Measurements from ENCODE around the gene ZNF644.
"Not testable (repeated sequence)": the region's sequence is repeated elsewhere in the genome, so short reads cannot be mapped to it uniquely, and the experiment has no call there.

Gene ZNF644

GRCh38 chr1:91046766-91047165, 24.9 kb upstream of the ZNF644 start:
- Histone ChIP-seq H3K27me3 (ENCODE audit: control insufficient read depth in 1 of 2, insufficient read depth in 2 of 2, low read length in 2 of 2) (no peaks in the 10 kb centered on the region), H3K9me3 (ENCODE audit: control insufficient read depth in 1 of 2, low read length in 2 of 2) (peaks cover 0 to 3% of the 10 kb centered on the region in 2 donors), H3K4me3 (ENCODE audit: low read depth in 1 of 2, low read length in 2 of 2) (no peak overlapping the region), H3K27ac (ENCODE audit: low read depth, low read length) (no peak overlapping the region), H3K9ac (ENCODE audit: low read depth in 1 of 2, low read length in 2 of 2) (no peak overlapping the region), H3K36me3 (ENCODE audit: control insufficient read depth in 1 of 2, insufficient read depth in 2 of 2, low read length in 2 of 2) (no peaks in the 10 kb centered on the region), H3K4me1 (ENCODE audit: control insufficient read depth in 1 of 2, insufficient read depth in 2 of 2, low read length in 2 of 2) (peaks cover 0 to 4% of the 10 kb centered on the region in 2 donors)

DNA sequence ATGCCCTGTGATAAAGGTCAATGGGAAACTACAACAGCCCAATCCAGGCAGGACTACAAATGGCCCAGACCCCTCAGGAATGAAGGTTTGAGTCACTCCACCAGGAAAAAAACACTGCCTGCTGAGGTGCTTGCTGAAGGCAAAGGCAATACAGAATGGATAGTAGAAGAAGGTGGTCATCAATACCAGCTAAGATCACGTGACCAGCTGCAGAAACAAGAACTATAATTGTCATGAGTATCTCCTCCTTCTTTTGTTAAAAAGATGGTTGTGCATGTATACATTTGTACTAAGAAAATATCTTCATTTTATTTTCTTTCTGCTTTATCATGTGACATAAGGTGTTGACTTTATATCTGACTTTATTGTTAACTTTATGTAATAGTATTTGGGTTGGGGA, 23.4 kb upstream of the ZNF644 start:
- Histone ChIP-seq H3K9me3 (ENCODE audit: control insufficient read depth in 1 of 2, low read length in 2 of 2) (peaks cover 0 to 3% of the 10 kb centered on the region in 2 donors), H3K4me1 (ENCODE audit: control insufficient read depth in 1 of 2, insufficient read depth in 2 of 2, low read length in 2 of 2) (peaks cover 0 to 4% of the 10 kb centered on the region in 2 donors), H3K36me3 (ENCODE audit: control insufficient read depth in 1 of 2, insufficient read depth in 2 of 2, low read length in 2 of 2) (no peaks in the 10 kb centered on the region), H3K27me3 (ENCODE audit: control insufficient read depth in 1 of 2, insufficient read depth in 2 of 2, low read length in 2 of 2) (no peaks in the 10 kb centered on the region), H3K9ac (ENCODE audit: low read depth in 1 of 2, low read length in 2 of 2) (no peak overlapping the region), H3K27ac (ENCODE audit: low read depth, low read length) (no peak overlapping the region), H3K4me3 (ENCODE audit: low read depth in 1 of 2, low read length in 2 of 2) (no peak overlapping the region)

DNA sequence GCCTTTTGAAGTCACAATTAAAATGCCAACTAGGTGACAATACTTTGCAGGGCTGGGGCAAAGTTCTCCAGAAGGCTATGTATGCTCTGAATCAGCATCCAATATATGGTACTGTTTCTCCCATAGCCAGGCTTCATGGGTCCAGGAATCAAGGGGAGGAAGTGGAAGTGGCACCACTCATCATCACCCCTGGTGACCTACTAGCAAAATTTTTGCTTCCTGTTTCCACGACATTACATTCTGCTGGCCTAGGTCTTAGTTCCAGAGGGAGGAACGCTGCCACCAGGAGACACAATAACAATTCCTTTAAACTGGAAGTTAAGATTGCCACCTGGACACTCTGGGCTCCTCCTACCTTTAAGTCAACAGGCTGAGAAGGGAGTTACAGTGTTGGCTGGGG, 22.9 kb upstream of the ZNF644 start:
- not testable (repeated sequence) for H3K4me3 ChIP-seq (ENCODE audit: low read depth in 1 of 2, low read length in 2 of 2); H3K27ac ChIP-seq (ENCODE audit: low read depth, low read length); H3K4me1 ChIP-seq (ENCODE audit: control insufficient read depth in 1 of 2, insufficient read depth in 2 of 2, low read length in 2 of 2); H3K9me3 ChIP-seq (ENCODE audit: control insufficient read depth in 1 of 2, low read length in 2 of 2); H3K36me3 ChIP-seq (ENCODE audit: control insufficient read depth in 1 of 2, insufficient read depth in 2 of 2, low read length in 2 of 2); H3K9ac ChIP-seq (ENCODE audit: low read depth in 1 of 2, low read length in 2 of 2); H3K27me3 ChIP-seq (ENCODE audit: control insufficient read depth in 1 of 2, insufficient read depth in 2 of 2, low read length in 2 of 2)

DNA sequence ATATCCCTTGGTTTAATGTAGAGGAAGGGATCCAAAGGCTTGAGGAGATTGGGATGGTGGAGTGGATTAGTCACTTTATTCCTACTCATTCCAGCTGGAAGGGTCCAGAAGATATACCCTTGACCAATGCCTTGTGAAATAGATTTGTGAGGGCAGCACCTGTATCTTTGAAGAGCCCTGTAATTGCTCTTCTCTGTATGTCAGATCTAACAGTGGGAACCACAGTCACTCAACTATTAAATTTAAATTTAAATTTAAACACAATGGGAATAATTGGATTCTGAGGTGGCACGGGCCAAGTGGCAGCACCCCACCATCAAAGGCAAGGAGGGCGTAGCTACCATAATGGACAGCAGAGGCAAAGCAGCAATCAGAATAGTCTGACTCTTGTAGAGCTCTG, 20.5 kb upstream of the ZNF644 start:
- H3K9me3 ChIP-seq (ENCODE audit: control insufficient read depth in 1 of 2, low read length in 2 of 2); H3K27ac ChIP-seq (ENCODE audit: low read depth, low read length); H3K9ac ChIP-seq (ENCODE audit: low read depth in 1 of 2, low read length in 2 of 2); H3K4me1 ChIP-seq (ENCODE audit: control insufficient read depth in 1 of 2, insufficient read depth in 2 of 2, low read length in 2 of 2); H3K4me3 ChIP-seq (ENCODE audit: low read depth in 1 of 2, low read length in 2 of 2); H3K36me3 ChIP-seq (ENCODE audit: control insufficient read depth in 1 of 2, insufficient read depth in 2 of 2, low read length in 2 of 2); H3K27me3 ChIP-seq (ENCODE audit: control insufficient read depth in 1 of 2, insufficient read depth in 2 of 2, low read length in 2 of 2): not testable (repeated sequence)

- no peak overlapping the region for H3K4me3 ChIP-seq (ENCODE audit: low read depth in 1 of 2, low read length in 2 of 2)
Measured at GRCh38 chr1:91038582-91038981, 16.7 kb upstream of the ZNF644 start.

GRCh38 chr1:91036894-91037829, 15.3 kb upstream of the ZNF644 start:
- Histone ChIP-seq H3K9me3 (ENCODE audit: control insufficient read depth in 1 of 2, low read length in 2 of 2) (no peaks in the 10 kb centered on the region), H3K9ac (ENCODE audit: low read depth in 1 of 2, low read length in 2 of 2) (no peak overlapping the region), H3K36me3 (ENCODE audit: control insufficient read depth in 1 of 2, insufficient read depth in 2 of 2, low read length in 2 of 2) (no peaks in the 10 kb centered on the region), H3K27ac (ENCODE audit: low read depth, low read length) (no peak overlapping the region), H3K4me1 (ENCODE audit: control insufficient read depth in 1 of 2, insufficient read depth in 2 of 2, low read length in 2 of 2) (peaks cover 0 to 6% of the 10 kb centered on the region in 2 donors), H3K4me3 (ENCODE audit: low read depth in 1 of 2, low read length in 2 of 2) (no peak overlapping the region), H3K27me3 (ENCODE audit: control insufficient read depth in 1 of 2, insufficient read depth in 2 of 2, low read length in 2 of 2) (no peaks in the 10 kb centered on the region)

More at GRCh38 chr1:91038582-91038981, 16.7 kb upstream of the ZNF644 start:
- H3K27me3 ChIP-seq (ENCODE audit: control insufficient read depth in 1 of 2, insufficient read depth in 2 of 2, low read length in 2 of 2), result no peaks in the 10 kb centered on the region
- H3K27ac ChIP-seq (ENCODE audit: low read depth, low read length), result no peak overlapping the region
- H3K36me3 ChIP-seq (ENCODE audit: control insufficient read depth in 1 of 2, insufficient read depth in 2 of 2, low read length in 2 of 2), result no peaks in the 10 kb centered on the region
- H3K9ac ChIP-seq (ENCODE audit: low read depth in 1 of 2, low read length in 2 of 2), result no peak overlapping the region
- H3K4me1 ChIP-seq (ENCODE audit: control insufficient read depth in 1 of 2, insufficient read depth in 2 of 2, low read length in 2 of 2), result peaks cover 0 to 6% of the 10 kb centered on the region in 2 donors
- H3K9me3 ChIP-seq (ENCODE audit: control insufficient read depth in 1 of 2, low read length in 2 of 2), result peaks cover 0 to 3% of the 10 kb centered on the region in 2 donors

DNA sequence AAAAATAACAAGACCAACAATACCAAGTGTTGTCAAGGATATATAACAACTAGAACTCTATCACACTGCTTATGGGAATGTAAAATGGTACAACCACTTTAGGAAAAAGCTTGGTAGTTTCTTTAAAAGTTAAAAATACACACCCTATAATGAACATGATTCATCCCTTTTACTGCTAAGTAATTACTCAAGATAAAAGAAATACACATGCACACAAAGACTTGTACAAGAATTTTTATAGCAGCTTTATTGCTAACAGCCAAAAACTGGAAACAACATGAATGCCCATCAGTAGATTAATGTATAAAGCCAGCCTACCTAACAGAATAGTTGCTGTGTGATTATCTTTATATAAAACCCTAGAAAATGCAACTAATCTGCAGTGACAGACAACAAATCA, 10.5 kb upstream of the ZNF644 start:
- Histone ChIP-seq H3K27me3 (ENCODE audit: control insufficient read depth in 1 of 2, insufficient read depth in 2 of 2, low read length in 2 of 2) (no peaks in the 10 kb centered on the region), H3K36me3 (ENCODE audit: control insufficient read depth in 1 of 2, insufficient read depth in 2 of 2, low read length in 2 of 2) (no peaks in the 10 kb centered on the region), H3K4me1 (ENCODE audit: control insufficient read depth in 1 of 2, insufficient read depth in 2 of 2, low read length in 2 of 2) (peaks cover 7 to 10% of the 10 kb centered on the region in 2 donors), H3K4me3 (ENCODE audit: low read depth in 1 of 2, low read length in 2 of 2) (no peak overlapping the region), H3K27ac (ENCODE audit: low read depth, low read length) (no peak overlapping the region), H3K9ac (ENCODE audit: low read depth in 1 of 2, low read length in 2 of 2) (no peak overlapping the region), H3K9me3 (ENCODE audit: control insufficient read depth in 1 of 2, low read length in 2 of 2) (no peaks in the 10 kb centered on the region)

- no peaks in the 10 kb centered on the region for H3K9me3 ChIP-seq (ENCODE audit: control insufficient read depth in 1 of 2, low read length in 2 of 2)
Measured at GRCh38 chr1:91031081-91031480, 9.2 kb upstream of the ZNF644 start.

GRCh38 chr1:91026777-91027176, 4.9 kb upstream of the ZNF644 start:
- Histone ChIP-seq H3K4me1 (ENCODE audit: control insufficient read depth in 1 of 2, insufficient read depth in 2 of 2, low read length in 2 of 2) (peaks cover 9 to 16% of the 10 kb centered on the region in 2 donors), H3K36me3 (ENCODE audit: control insufficient read depth in 1 of 2, insufficient read depth in 2 of 2, low read length in 2 of 2) (no peaks in the 10 kb centered on the region), H3K9me3 (ENCODE audit: control insufficient read depth in 1 of 2, low read length in 2 of 2) (no peaks in the 10 kb centered on the region), H3K4me3 (ENCODE audit: low read depth in 1 of 2, low read length in 2 of 2) (no peak overlapping the region), H3K27ac (ENCODE audit: low read depth, low read length) (no peak overlapping the region), H3K27me3 (ENCODE audit: control insufficient read depth in 1 of 2, insufficient read depth in 2 of 2, low read length in 2 of 2) (no peaks in the 10 kb centered on the region), H3K9ac (ENCODE audit: low read depth in 1 of 2, low read length in 2 of 2) (no peak overlapping the region)

More at GRCh38 chr1:91031081-91031480, 9.2 kb upstream of the ZNF644 start:
- H3K4me3 ChIP-seq (ENCODE audit: low read depth in 1 of 2, low read length in 2 of 2), result no peak overlapping the region
- no peaks in the 10 kb centered on the region for H3K27me3 ChIP-seq (ENCODE audit: control insufficient read depth in 1 of 2, insufficient read depth in 2 of 2, low read length in 2 of 2)
- H3K9ac ChIP-seq (ENCODE audit: low read depth in 1 of 2, low read length in 2 of 2), result no peak overlapping the region
- H3K4me1 ChIP-seq (ENCODE audit: control insufficient read depth in 1 of 2, insufficient read depth in 2 of 2, low read length in 2 of 2), result peaks cover 4 to 7% of the 10 kb centered on the region in 2 donors
- H3K36me3 ChIP-seq (ENCODE audit: control insufficient read depth in 1 of 2, insufficient read depth in 2 of 2, low read length in 2 of 2), result no peaks in the 10 kb centered on the region
- no peak overlapping the region for H3K27ac ChIP-seq (ENCODE audit: low read depth, low read length)

- Histone ChIP-seq H3K9ac (ENCODE audit: low read depth in 1 of 2, low read length in 2 of 2) (no peak overlapping the region), H3K27ac (ENCODE audit: low read depth, low read length) (no peak overlapping the region), H3K27me3 (ENCODE audit: control insufficient read depth in 1 of 2, insufficient read depth in 2 of 2, low read length in 2 of 2) (no peaks in the 10 kb centered on the region), H3K9me3 (ENCODE audit: control insufficient read depth in 1 of 2, low read length in 2 of 2) (no peaks in the 10 kb centered on the region), H3K4me3 (ENCODE audit: low read depth in 1 of 2, low read length in 2 of 2) (no peak overlapping the region), H3K4me1 (ENCODE audit: control insufficient read depth in 1 of 2, insufficient read depth in 2 of 2, low read length in 2 of 2) (peaks cover 8 to 14% of the 10 kb centered on the region in 2 donors), H3K36me3 (ENCODE audit: control insufficient read depth in 1 of 2, insufficient read depth in 2 of 2, low read length in 2 of 2) (no peaks in the 10 kb centered on the region)
Measured at GRCh38 chr1:91026320-91026719, 4.5 kb upstream of the ZNF644 start.

Data from duodenal mucosa (tissue), 2 donors.